ENCODE measurements around the gene ZEB2. TPM values are rescaled to one million over a fixed set of nuclear protein-coding genes. Genes with fewer than 3 reads are reported as not detected.

Gene ZEB2
- total and polyA plus RNA-seq, 5 donors = 40.2 to 147 (median 135) TPM

- Histone ChIP-seq H3K4me3 (ENCODE audit: low read length) (no peak overlapping the region), H3K9me3 (ENCODE audit: control insufficient read depth, low read length) (no peaks in the 10 kb centered on the region), H3K27me3 (ENCODE audit: control insufficient read depth, insufficient read depth) (no peaks in the 10 kb centered on the region), H3K27ac (ENCODE audit: low read length) (no peak overlapping the region), H3K4me1 (ENCODE audit: control insufficient read depth, insufficient read depth, low read length) (peaks cover 15% of the 10 kb centered on the region)
- DNase-seq (no peak), ATAC-seq (no peak)
- WGBS = 91% methylated on average over 2 of the region's 2 CpGs
- intact Hi-C loops (cut with DNase I) = loop anchor here in 1 of 4 donors (10.0 kb wide), 1 partner anchor 63 kb away; no protein-coding TSS in a partner anchor
Observed at GRCh38 chr2:144451443-144451842, 68.5 kb downstream of the ZEB2 start.

- Histone ChIP-seq H3K4me1 (ENCODE audit: control insufficient read depth, insufficient read depth, low read length) (peaks cover 11% of the 10 kb centered on the region), H3K27me3 (ENCODE audit: control insufficient read depth, insufficient read depth) (no peaks in the 10 kb centered on the region), H3K27ac (ENCODE audit: low read length) (peak overlapping the region; percentile 75), H3K9me3 (ENCODE audit: control insufficient read depth, low read length) (no peaks in the 10 kb centered on the region), H3K4me3 (ENCODE audit: low read length) (no peak overlapping the region)
- intact Hi-C loops (cut with DNase I) = no loop called here
- 37% methylated on average over 7 of the region's 7 CpGs for WGBS
- ATAC-seq = peak; percentile 47 to 50
- DNase-seq = peak in 2 of 3 donors; percentile 42 to 54
Observed at GRCh38 chr2:144449028-144449406, 70.9 kb downstream of the ZEB2 start.

- intact Hi-C loops (cut with DNase I) = no loop called here
- ATAC-seq (peak in 1 of 2 donors; percentile 13), DNase-seq (peak in 1 of 3 donors; percentile 24)
- Histone ChIP-seq H3K4me3 (ENCODE audit: low read length) (no peak overlapping the region), H3K9me3 (ENCODE audit: control insufficient read depth, low read length) (no peaks in the 10 kb centered on the region), H3K27ac (ENCODE audit: low read length) (peak overlapping the region; percentile 75), H3K27me3 (ENCODE audit: control insufficient read depth, insufficient read depth) (no peaks in the 10 kb centered on the region), H3K4me1 (ENCODE audit: control insufficient read depth, insufficient read depth, low read length) (peaks cover 11% of the 10 kb centered on the region)
- WGBS = 58% methylated on average over 10 of the region's 10 CpGs
Observed at GRCh38 chr2:144448389-144449027, 71.4 kb downstream of the ZEB2 start.

GRCh38 chr2:144447535-144447934 lies 72.4 kb downstream of the ZEB2 start:
- Histone ChIP-seq H3K27me3 (ENCODE audit: control insufficient read depth, insufficient read depth) (no peaks in the 10 kb centered on the region), H3K27ac (ENCODE audit: low read length) (no peak overlapping the region), H3K4me1 (ENCODE audit: control insufficient read depth, insufficient read depth, low read length) (peaks cover 8% of the 10 kb centered on the region), H3K4me3 (ENCODE audit: low read length) (no peak overlapping the region), H3K9me3 (ENCODE audit: control insufficient read depth, low read length) (no peaks in the 10 kb centered on the region)
- WGBS = 91% methylated on average over 4 of the region's 4 CpGs
- ATAC-seq = no peak
- intact Hi-C loops (cut with DNase I) = no loop called here
- no peak for DNase-seq

DNA sequence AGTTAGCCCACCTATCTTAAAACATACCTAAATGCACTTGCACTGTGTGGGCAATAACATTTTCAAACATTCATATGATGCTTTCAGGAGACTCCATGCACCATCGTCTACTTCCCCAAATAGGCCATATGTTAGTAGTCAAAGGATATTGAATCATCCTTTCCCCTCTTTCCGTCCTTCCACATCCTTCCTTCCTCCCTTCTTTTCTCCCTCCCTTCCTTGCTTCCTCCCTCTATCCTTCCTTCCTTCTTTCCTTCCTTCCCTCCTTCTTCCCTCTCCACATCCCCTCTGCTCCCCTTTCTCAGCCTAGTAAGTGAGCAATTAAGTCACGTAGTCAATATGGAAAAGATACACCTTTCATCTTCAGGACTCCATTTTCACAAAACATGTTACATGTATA lies 73.8 kb downstream of the ZEB2 start:
- ATAC-seq (no peak), DNase-seq (no peak)
- H3K4me3 ChIP-seq (ENCODE audit: low read length) = no peak overlapping the region
- no peaks in the 10 kb centered on the region for H3K9me3 ChIP-seq (ENCODE audit: control insufficient read depth, low read length)
- H3K4me1 ChIP-seq (ENCODE audit: control insufficient read depth, insufficient read depth, low read length) = peaks cover 8% of the 10 kb centered on the region
- intact Hi-C loops (cut with DNase I) = no loop called here
- H3K27me3 ChIP-seq (ENCODE audit: control insufficient read depth, insufficient read depth) = no peaks in the 10 kb centered on the region
- WGBS = 72% methylated on average over 3 of the region's 3 CpGs
- H3K27ac ChIP-seq (ENCODE audit: low read length) = peak overlapping the region; percentile 40

GRCh38 chr2:144445196-144445595 lies 74.7 kb downstream of the ZEB2 start:
- no peak for ATAC-seq
- Histone ChIP-seq H3K9me3 (ENCODE audit: control insufficient read depth, low read length) (no peaks in the 10 kb centered on the region), H3K4me1 (ENCODE audit: control insufficient read depth, insufficient read depth, low read length) (peaks cover 12% of the 10 kb centered on the region), H3K27me3 (ENCODE audit: control insufficient read depth, insufficient read depth) (no peaks in the 10 kb centered on the region), H3K27ac (ENCODE audit: low read length) (no peak overlapping the region), H3K4me3 (ENCODE audit: low read length) (no peak overlapping the region)
- intact Hi-C loops (cut with DNase I) = no loop called here
- DNase-seq = no peak
- WGBS = 75% methylated on average over 1 of the region's 1 CpG

DNA sequence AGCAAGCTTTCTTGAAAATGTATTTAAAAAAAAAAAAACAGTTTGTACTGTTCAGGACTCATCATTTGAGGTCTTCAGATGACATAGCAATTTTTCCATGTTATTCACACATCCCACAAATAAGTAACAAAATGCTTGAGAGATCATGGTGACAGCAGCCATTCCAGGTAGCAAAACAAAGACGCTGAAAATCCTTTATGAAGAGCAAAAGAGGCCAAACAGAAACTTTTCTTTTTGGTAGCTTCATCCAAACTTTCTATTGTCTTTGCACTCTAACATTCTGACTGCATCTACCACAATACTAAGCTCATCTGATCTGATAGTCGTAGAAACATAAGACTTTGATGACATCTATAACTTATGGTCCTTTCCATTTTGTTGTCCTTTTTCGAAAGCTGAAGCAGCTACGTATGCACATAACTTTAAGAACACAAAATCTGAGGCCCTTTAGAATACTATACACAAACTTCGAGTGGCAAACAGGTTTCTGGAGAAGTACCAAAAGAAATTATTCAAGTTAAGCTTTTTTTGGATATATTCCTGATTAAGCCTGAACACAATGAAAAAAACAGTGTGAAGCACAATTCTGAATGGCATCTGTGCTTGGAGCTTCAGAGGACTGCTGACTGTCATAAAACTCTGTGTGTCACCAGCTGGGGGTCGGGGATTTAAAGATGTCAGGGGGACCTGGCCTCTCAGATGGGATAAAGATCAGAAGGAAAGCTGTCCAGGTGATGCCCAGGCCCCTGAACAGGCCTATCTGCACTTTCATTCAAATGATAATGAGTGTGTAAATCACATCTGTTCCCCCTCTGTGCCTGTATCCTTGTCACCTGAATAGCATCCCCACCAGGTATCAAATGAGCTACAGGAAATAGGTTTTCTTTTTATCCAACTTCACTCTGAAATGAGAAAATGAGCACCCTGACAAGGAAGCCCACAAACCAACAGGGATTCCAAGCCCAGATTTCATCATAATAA lies 75.8 kb downstream of the ZEB2 start:
- intact Hi-C loops (cut with DNase I) = no loop called here
- Histone ChIP-seq H3K4me3 (ENCODE audit: low read length) (peak overlapping the region; percentile 31), H3K4me1 (ENCODE audit: control insufficient read depth, insufficient read depth, low read length) (peaks cover 12% of the 10 kb centered on the region), H3K27ac (ENCODE audit: low read length) (peak overlapping the region; percentile 74), H3K9me3 (ENCODE audit: control insufficient read depth, low read length) (no peaks in the 10 kb centered on the region), H3K27me3 (ENCODE audit: control insufficient read depth, insufficient read depth) (no peaks in the 10 kb centered on the region)
- DNase-seq (no peak), ATAC-seq (no peak)
- 46% methylated on average over 6 of the region's 6 CpGs for WGBS

- no peak overlapping the region for H3K27ac ChIP-seq (ENCODE audit: low read length)
Observed at GRCh38 chr2:144441711-144442141, 78.2 kb downstream of the ZEB2 start.

DNA sequence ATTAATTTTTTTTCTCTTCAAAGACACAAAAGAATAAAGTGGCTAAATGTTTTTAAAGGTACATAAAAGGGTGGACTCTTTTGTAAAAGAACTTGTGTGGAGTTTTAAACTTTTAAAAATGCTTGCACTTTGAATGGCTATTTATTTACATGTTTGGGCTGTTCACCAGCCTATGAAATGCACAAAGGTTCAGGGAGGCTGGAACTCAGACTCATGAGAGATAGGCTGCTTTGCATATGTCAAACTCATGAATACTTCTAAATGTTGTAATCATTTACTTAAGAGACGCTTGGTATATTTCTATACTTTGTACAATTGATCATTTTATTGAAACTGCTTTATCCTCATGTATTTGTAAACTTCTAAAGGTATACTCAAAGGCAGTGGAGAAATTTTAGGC lies 79.9 kb downstream of the ZEB2 start:
- Histone ChIP-seq H3K27ac (ENCODE audit: low read length) (no peak overlapping the region), H3K27me3 (ENCODE audit: control insufficient read depth, insufficient read depth) (no peaks in the 10 kb centered on the region), H3K4me3 (ENCODE audit: low read length) (no peak overlapping the region), H3K4me1 (ENCODE audit: control insufficient read depth, insufficient read depth, low read length) (peaks cover 5% of the 10 kb centered on the region), H3K9me3 (ENCODE audit: control insufficient read depth, low read length) (no peaks in the 10 kb centered on the region)
- 78% methylated on average over 1 of the region's 1 CpG for WGBS
- intact Hi-C loops (cut with DNase I) = no loop called here
- no peak for ATAC-seq
- no peak for DNase-seq

More at GRCh38 chr2:144441711-144442141, 78.2 kb downstream of the ZEB2 start:
- WGBS = 25% methylated on average over 2 of the region's 2 CpGs
- Histone ChIP-seq H3K9me3 (ENCODE audit: control insufficient read depth, low read length) (no peaks in the 10 kb centered on the region), H3K27me3 (ENCODE audit: control insufficient read depth, insufficient read depth) (no peaks in the 10 kb centered on the region), H3K4me1 (ENCODE audit: control insufficient read depth, insufficient read depth, low read length) (peaks cover 6% of the 10 kb centered on the region), H3K4me3 (ENCODE audit: low read length) (no peak overlapping the region)
- intact Hi-C loops (cut with DNase I) = no loop called here
- DNase-seq = no peak
- ATAC-seq = no peak

- Histone ChIP-seq H3K4me3 (ENCODE audit: low read length) (no peak overlapping the region), H3K27ac (ENCODE audit: low read length) (peak overlapping the region; percentile 39), H3K9me3 (ENCODE audit: control insufficient read depth, low read length) (no peaks in the 10 kb centered on the region), H3K27me3 (ENCODE audit: control insufficient read depth, insufficient read depth) (no peaks in the 10 kb centered on the region), H3K4me1 (ENCODE audit: control insufficient read depth, insufficient read depth, low read length) (peaks cover 5% of the 10 kb centered on the region)
- ATAC-seq = no peak
- intact Hi-C loops (cut with DNase I) = no loop called here
- no peak for DNase-seq
- WGBS = 72% methylated on average over 8 of the region's 8 CpGs
Observed at GRCh38 chr2:144438801-144439631, 80.9 kb downstream of the ZEB2 start.

All from right cardiac atrium (tissue), 5 donors.